PFSK-1 (cell line): ENCODE data around the gene ROMO1.

Source experiments
- FOXP2 ChIP-seq: optimal IDR thresholded peaks from 2 replicates; pipeline ENCODE3; 2011; ENCODE audit warnings: borderline replicate concordance, control low read depth, inconsistent platforms; ENCODE audit not compliant: insufficient read depth; ENCODE audit errors: extremely low read length, extremely low read depth
- POLR2AphosphoS5 ChIP-seq: IDR thresholded peaks from 2 replicates; pipeline ENCODE4 v1.6.1; 2012; ENCODE audit warnings: low read depth, mild to moderate bottlenecking, control low read depth, low read length, moderate library complexity
- REST ChIP-seq, 2 experiments: IDR thresholded peaks; 2 replicates each; pipeline versions ENCODE4 v1.6.1 to v1.8.0; 2011 to 2012; ENCODE audit warnings: low read depth in 2 of 2, low read length in 2 of 2, control low read depth in 1 of 2, inconsistent platforms in 1 of 2, mild to moderate bottlenecking in 1 of 2, moderate library complexity in 1 of 2; ENCODE audit not compliant: insufficient read depth in 1 of 2
- SIN3A ChIP-seq: IDR thresholded peaks from 2 replicates; pipeline ENCODE4 v1.6.1; 2012; ENCODE audit warnings: mild to moderate bottlenecking, low read length, moderate library complexity, borderline replicate concordance; ENCODE audit not compliant: insufficient read depth
- TAF1 ChIP-seq: IDR thresholded peaks from 2 replicates; pipeline ENCODE4 v1.6.1; 2012; ENCODE audit warnings: low read length, control low read depth, borderline replicate concordance; ENCODE audit not compliant: insufficient read depth

- TF ChIP-seq REST (IDR thresholded peaks at IDR 0.05; ENCODE audit: insufficient read depth in 1 of 2, low read depth in 2 of 2, low read length in 2 of 2) (no peak), POLR2AphosphoS5 (no peak), FOXP2 (no peak), SIN3A (no peak), TAF1 (no peak)
Measured at GRCh38 chr20:35690265-35690664, 8.9 kb upstream of the ROMO1 start.
